A549 (cell line): ENCODE measurements around the gene DERL2.

Experiments
- CHD2 ChIP-seq: fragments of 150-350 bp; IDR thresholded peaks from 2 replicates; pipeline ENCODE4 v1.6.1; 2014; ENCODE audit warnings: low read length; ENCODE audit not compliant: partially characterized antibody
- EP300 ChIP-seq, 2 experiments: fragments of >200 bp; sonication (Bioruptor Twin); formaldehyde crosslinking; IDR thresholded peaks; 2 replicates in 1 of 2; 3 replicates in 1 of 2; pipeline ENCODE4 v1.6.1; 2016 to 2017
- HEYL ChIP-seq: fragments of 250-450 bp; sonication (Bioruptor Pico); IDR thresholded peaks from 2 replicates; pipeline ENCODE4 v1.8.0; 2021; ENCODE audit warnings: mild to moderate bottlenecking, moderate library complexity
- JUN ChIP-seq, 2 experiments: fragments of >200 bp; sonication (Bioruptor Twin); formaldehyde crosslinking; IDR thresholded peaks; 2 replicates in 1 of 2; 3 replicates in 1 of 2; pipeline ENCODE4 v1.6.1; 2016 to 2017
- POLR2A ChIP-seq: IDR thresholded peaks from 2 replicates; pipeline ENCODE4 v1.6.1; 2012; ENCODE audit warnings: mild to moderate bottlenecking, low read length
- RFX5 ChIP-seq: fragments of 450-650 bp; IDR thresholded peaks from 2 replicates; pipeline ENCODE4 v1.7.1; 2014; ENCODE audit warnings: antibody characterized with exemption, mild to moderate bottlenecking, moderate library complexity
- USF2 ChIP-seq: fragments of 450-650 bp; IDR thresholded peaks from 2 replicates; pipeline ENCODE4 v1.6.1; 2014; ENCODE audit warnings: antibody characterized with exemption
- ZNF302 ChIP-seq: fragments of 250-450 bp; sonication (Bioruptor Pico); IDR thresholded peaks from 2 replicates; pipeline ENCODE4 v1.9.0; 2021; ENCODE audit warnings: inconsistent platforms, mild to moderate bottlenecking, moderate library complexity
- TF ChIP-seq, protein P1 (sequence below): fragments of >200 bp; sonication (Bioruptor Twin); formaldehyde crosslinking; IDR thresholded peaks from 3 replicates; pipeline ENCODE4 v1.5.1; 2016
- TF ChIP-seq, protein P2 (sequence below): IDR thresholded peaks from 2 replicates; pipeline ENCODE4 v1.6.1; 2012; ENCODE audit warnings: low read depth, borderline replicate concordance

DNA sequence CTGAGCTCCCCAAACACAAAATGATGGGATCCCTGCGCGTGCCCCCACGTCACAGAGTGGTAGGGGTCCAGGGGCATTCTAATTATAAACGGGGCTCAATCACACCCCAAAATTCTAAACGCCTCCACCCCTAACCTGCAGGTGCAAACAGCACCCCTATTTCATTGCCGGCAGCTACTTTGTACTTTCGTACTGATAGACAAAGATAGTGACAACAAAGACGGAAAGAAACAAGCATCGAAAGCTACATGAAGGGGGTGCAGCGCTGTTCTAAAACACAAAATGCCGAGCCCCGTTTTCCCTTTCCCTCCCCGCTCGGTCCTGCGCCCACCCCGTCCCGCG lies 14.2 kb upstream of the DERL2 start:
- TF ChIP-seq USF2 (no peak), EP300 (IDR thresholded peaks at IDR 0.05) (no peak), CHD2 (no peak), ZNF302 (CRISPR knock-in tag) (no peak), JUN (IDR thresholded peaks at IDR 0.05) (no peak), RFX5 (no peak), POLR2A (no peak), HEYL (CRISPR knock-in tag) (no peak)
- TF ChIP-seq, protein P1, sequence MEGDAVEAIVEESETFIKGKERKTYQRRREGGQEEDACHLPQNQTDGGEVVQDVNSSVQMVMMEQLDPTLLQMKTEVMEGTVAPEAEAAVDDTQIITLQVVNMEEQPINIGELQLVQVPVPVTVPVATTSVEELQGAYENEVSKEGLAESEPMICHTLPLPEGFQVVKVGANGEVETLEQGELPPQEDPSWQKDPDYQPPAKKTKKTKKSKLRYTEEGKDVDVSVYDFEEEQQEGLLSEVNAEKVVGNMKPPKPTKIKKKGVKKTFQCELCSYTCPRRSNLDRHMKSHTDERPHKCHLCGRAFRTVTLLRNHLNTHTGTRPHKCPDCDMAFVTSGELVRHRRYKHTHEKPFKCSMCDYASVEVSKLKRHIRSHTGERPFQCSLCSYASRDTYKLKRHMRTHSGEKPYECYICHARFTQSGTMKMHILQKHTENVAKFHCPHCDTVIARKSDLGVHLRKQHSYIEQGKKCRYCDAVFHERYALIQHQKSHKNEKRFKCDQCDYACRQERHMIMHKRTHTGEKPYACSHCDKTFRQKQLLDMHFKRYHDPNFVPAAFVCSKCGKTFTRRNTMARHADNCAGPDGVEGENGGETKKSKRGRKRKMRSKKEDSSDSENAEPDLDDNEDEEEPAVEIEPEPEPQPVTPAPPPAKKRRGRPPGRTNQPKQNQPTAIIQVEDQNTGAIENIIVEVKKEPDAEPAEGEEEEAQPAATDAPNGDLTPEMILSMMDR: no peak
- TF ChIP-seq, protein P2, sequence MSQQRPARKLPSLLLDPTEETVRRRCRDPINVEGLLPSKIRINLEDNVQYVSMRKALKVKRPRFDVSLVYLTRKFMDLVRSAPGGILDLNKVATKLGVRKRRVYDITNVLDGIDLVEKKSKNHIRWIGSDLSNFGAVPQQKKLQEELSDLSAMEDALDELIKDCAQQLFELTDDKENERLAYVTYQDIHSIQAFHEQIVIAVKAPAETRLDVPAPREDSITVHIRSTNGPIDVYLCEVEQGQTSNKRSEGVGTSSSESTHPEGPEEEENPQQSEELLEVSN: no peak
